ENCODE data around the gene SMG1. TPM values are rescaled to one million over a fixed set of nuclear protein-coding genes. Genes with fewer than 3 reads are reported as not detected.
"Not testable (repeated sequence)": the region's sequence is repeated elsewhere in the genome, so short reads cannot be mapped to it uniquely, and the experiment has no call there.

The SMG1 gene
- 10 to 100 TPM; 85.1 to 91.8 TPM for total RNA-seq

GRCh38 chr16:18925986-18926865, at the start of gene SMG1:
SMG1 (minus strand) TSS chr16:18926408; CDS start chr16:18926041, 367 bp downstream.
- CTCF ChIA-PET: interaction anchor here (1.1 to 1.4 kb wide), 2 partner anchors 43 to 125 kb away, joined by 3 to 4 read pairs; partner anchors contain the start of gene ARL6IP1

GRCh38 chr16:18975109-18975508, 48.9 kb upstream of the SMG1 start:
- no peak for DNase-seq
- CTCF ChIA-PET: no interaction called here
- POLR2A ChIA-PET: no interaction called here

More at GRCh38 chr16:18925986-18926865, at the start of gene SMG1:
- Mint-ChIP-seq H3K4me1 (ENCODE audit: low read depth) (peaks cover 23% of the 10 kb centered on the region), H3K27ac (peak within 1 kb of the TSS; percentile 95), H3K4me3 (peak within 1 kb of the TSS; percentile 93), H3K36me3 (peaks cover 11% of the 10 kb centered on the region)
- POLR2A ChIA-PET: interaction anchor here (1.1 to 2.1 kb wide), 4 partner anchors 20 to 138 kb away, joined by 3 to 9 read pairs (median 6); partner anchors contain the start of genes ARL6IP1 and RPS15A
- not testable (repeated sequence) for H3K27me3 Mint-ChIP-seq, H3K9me3 Mint-ChIP-seq
- intact Hi-C loops (cut with micrococcal nuclease): loop anchor here (1.0 to 5.0 kb wide), 4 partner anchors 41 to 141 kb away; partner anchors contain the start of genes ARL6IP1, COQ7 and RPS15A
- DNase-seq: peak; percentile 98

GRCh38 chr16:18969855-18970240, 43.6 kb upstream of the SMG1 start:
- Mint-ChIP-seq H3K27ac (no peak overlapping the region), H3K36me3 (no peaks in the 10 kb centered on the region), H3K4me1 (ENCODE audit: low read depth) (peaks cover 6% of the 10 kb centered on the region), H3K27me3 (no peaks in the 10 kb centered on the region), H3K9me3 (no peaks in the 10 kb centered on the region), H3K4me3 (no peak overlapping the region)
- intact Hi-C loops (cut with micrococcal nuclease): loop anchor here (1.0 to 10.0 kb wide), 4 partner anchors 23 to 169 kb away; partner anchors contain the start of genes ARL6IP1 and SMG1
- no peak for DNase-seq
- ChIA-PET CTCF (interaction anchor here (0.5 to 1.6 kb wide), 10 partner anchors 11 to 182 kb away, joined by 3 to 6 read pairs (median 4); partner anchors contain the start of gene ARL6IP1), POLR2A (no interaction called here)

More at GRCh38 chr16:18975109-18975508, 48.9 kb upstream of the SMG1 start:
- Mint-ChIP-seq H3K27ac (no peak overlapping the region), H3K4me3 (no peak overlapping the region), H3K27me3 (peaks cover 13% of the 10 kb centered on the region), H3K4me1 (ENCODE audit: low read depth) (no peaks in the 10 kb centered on the region), H3K36me3 (no peaks in the 10 kb centered on the region), H3K9me3 (no peaks in the 10 kb centered on the region)
- intact Hi-C loops (cut with micrococcal nuclease): loop anchor here (10.0 kb wide), 1 partner anchor 100 kb away; no protein-coding TSS in a partner anchor

- CTCF ChIA-PET: interaction anchor here (0.5 to 1.6 kb wide), 12 partner anchors 9 to 181 kb away, joined by 3 to 6 read pairs (median 4); partner anchors contain the start of gene ARL6IP1
- intact Hi-C loops (cut with micrococcal nuclease): loop anchor here (1.0 to 5.0 kb wide), 3 partner anchors 22 to 168 kb away; partner anchors contain the start of genes ARL6IP1 and SMG1
- Mint-ChIP-seq H3K4me3 (peak overlapping the region; percentile 20), H3K27me3 (no peaks in the 10 kb centered on the region), H3K27ac (no peak overlapping the region), H3K4me1 (ENCODE audit: low read depth) (peaks cover 6% of the 10 kb centered on the region), H3K36me3 (no peaks in the 10 kb centered on the region), H3K9me3 (no peaks in the 10 kb centered on the region)
- POLR2A ChIA-PET: no interaction called here
- DNase-seq: peak; percentile 86
These were observed 43.0 kb upstream of the SMG1 start for GRCh38 chr16:18969050-18969854.

- ChIA-PET POLR2A (no interaction called here), CTCF (interaction anchor here (1.7 kb wide), 1 partner anchor 165 kb away, joined by 6 read pairs; no protein-coding TSS in a partner anchor)
- H3K36me3 Mint-ChIP-seq: no peaks in the 10 kb centered on the region
- H3K4me3 Mint-ChIP-seq: no peak overlapping the region
- no peak overlapping the region for H3K27ac Mint-ChIP-seq
- intact Hi-C loops (cut with micrococcal nuclease): loop anchor here (5.0 kb wide), 1 partner anchor 39 kb away; the partner anchor contains the start of gene SMG1
- H3K27me3 Mint-ChIP-seq: no peaks in the 10 kb centered on the region
- no peaks in the 10 kb centered on the region for H3K9me3 Mint-ChIP-seq
- peaks cover 6% of the 10 kb centered on the region for H3K4me1 Mint-ChIP-seq (ENCODE audit: low read depth)
- DNase-seq: no peak
These were observed 40.6 kb upstream of the SMG1 start for GRCh38 chr16:18966791-18967190.

- H3K27me3 Mint-ChIP-seq: no peaks in the 10 kb centered on the region
- intact Hi-C loops (cut with micrococcal nuclease): loop anchor here (5.0 kb wide), 1 partner anchor 38 kb away; the partner anchor contains the start of gene SMG1
- no peaks in the 10 kb centered on the region for H3K36me3 Mint-ChIP-seq
- DNase-seq: no peak
- ChIA-PET POLR2A (no interaction called here), CTCF (interaction anchor here (0.6 to 1.7 kb wide), 2 partner anchors 163 to 927 kb away, joined by 3 to 6 read pairs; no protein-coding TSS in a partner anchor)
- peaks cover 6% of the 10 kb centered on the region for H3K4me1 Mint-ChIP-seq (ENCODE audit: low read depth)
- H3K4me3 Mint-ChIP-seq: no peak overlapping the region
- H3K9me3 Mint-ChIP-seq: no peaks in the 10 kb centered on the region
- no peak overlapping the region for H3K27ac Mint-ChIP-seq
These were observed 39.3 kb upstream of the SMG1 start for GRCh38 chr16:18965555-18965954.

- H3K27me3 Mint-ChIP-seq: no peaks in the 10 kb centered on the region
- H3K36me3 Mint-ChIP-seq: no peaks in the 10 kb centered on the region
- ChIA-PET CTCF (interaction anchor here (0.7 kb wide), 1 partner anchor 10 kb away, joined by 5 read pairs; no protein-coding TSS in a partner anchor), POLR2A (no interaction called here)
- H3K27ac Mint-ChIP-seq: no peak overlapping the region
- no peak for DNase-seq
- no peak overlapping the region for H3K4me3 Mint-ChIP-seq
- intact Hi-C loops (cut with micrococcal nuclease): no loop called here
- H3K4me1 Mint-ChIP-seq (ENCODE audit: low read depth): peaks cover 2% of the 10 kb centered on the region
- H3K9me3 Mint-ChIP-seq: no peaks in the 10 kb centered on the region
These were observed 32.9 kb upstream of the SMG1 start for GRCh38 chr16:18959031-18959505.

- DNase-seq: no peak
- intact Hi-C loops (cut with micrococcal nuclease): no loop called here
- no peaks in the 10 kb centered on the region for H3K36me3 Mint-ChIP-seq
- no peaks in the 10 kb centered on the region for H3K27me3 Mint-ChIP-seq
- no peak overlapping the region for H3K27ac Mint-ChIP-seq
- peaks cover 2% of the 10 kb centered on the region for H3K4me1 Mint-ChIP-seq (ENCODE audit: low read depth)
- H3K9me3 Mint-ChIP-seq: no peaks in the 10 kb centered on the region
- POLR2A ChIA-PET: no interaction called here
- CTCF ChIA-PET: interaction anchor here (0.7 kb wide), 1 partner anchor 11 kb away, joined by 5 read pairs; no protein-coding TSS in a partner anchor
- H3K4me3 Mint-ChIP-seq: no peak overlapping the region
These were observed 32.4 kb upstream of the SMG1 start for GRCh38 chr16:18958621-18959029.

- H3K27me3 Mint-ChIP-seq; POLR2A ChIA-PET; H3K4me1 Mint-ChIP-seq (ENCODE audit: low read depth); CTCF ChIA-PET; H3K9me3 Mint-ChIP-seq; DNase-seq; H3K36me3 Mint-ChIP-seq; intact Hi-C loops (cut with micrococcal nuclease): not testable (repeated sequence)
- Mint-ChIP-seq H3K27ac (peak overlapping the region; percentile 33), H3K4me3 (peak overlapping the region; percentile 75)
These were observed 30.5 kb upstream of the SMG1 start for GRCh38 chr16:18956658-18957241.

- peak; percentile 27 for DNase-seq
- H3K27me3 Mint-ChIP-seq; H3K36me3 Mint-ChIP-seq; H3K4me1 Mint-ChIP-seq (ENCODE audit: low read depth); intact Hi-C loops (cut with micrococcal nuclease); H3K9me3 Mint-ChIP-seq; POLR2A ChIA-PET: not testable (repeated sequence)
- Mint-ChIP-seq H3K27ac (peak overlapping the region; percentile 33), H3K4me3 (peak overlapping the region; percentile 75)
- CTCF ChIA-PET: interaction anchor here (1.7 kb wide), 1 partner anchor 155 kb away, joined by 9 read pairs; the partner anchor contains the start of gene ARL6IP1
These were observed 29.8 kb upstream of the SMG1 start for GRCh38 chr16:18955874-18956580.

GRCh38 chr16:18953547-18953946, 27.3 kb upstream of the SMG1 start:
- POLR2A ChIA-PET: no interaction called here
- CTCF ChIA-PET: no interaction called here
- H3K27ac Mint-ChIP-seq: no peak overlapping the region
- no peaks in the 10 kb centered on the region for H3K36me3 Mint-ChIP-seq
- intact Hi-C loops (cut with micrococcal nuclease): no loop called here
- H3K9me3 Mint-ChIP-seq: no peaks in the 10 kb centered on the region
- H3K4me1 Mint-ChIP-seq (ENCODE audit: low read depth): peaks cover 7% of the 10 kb centered on the region
- H3K4me3 Mint-ChIP-seq: no peak overlapping the region
- no peak for DNase-seq
- H3K27me3 Mint-ChIP-seq: no peaks in the 10 kb centered on the region
